Hepatic stellate cell (primary cell): Measurements from ENCODE around the gene TSC22D1.
"Not testable (repeated sequence)": the region's sequence is repeated elsewhere in the genome, so short reads cannot be mapped to it uniquely, and the experiment has no call there.

Experiments used
- DNase-seq: peaks from one replicate; pipeline ENCODE4 v3.0.0; 2011; ENCODE audit warnings: low spot score

The TSC22D1 gene

GRCh38 chr13:44575741-44576350, at the start of gene TSC22D1:
Gene TSC22D1, minus strand, starts transcription at chr13:44576330. Its CDS starts 256 bp downstream, at chr13:44576074.
- DNase-seq: peak; percentile 35

DNA sequence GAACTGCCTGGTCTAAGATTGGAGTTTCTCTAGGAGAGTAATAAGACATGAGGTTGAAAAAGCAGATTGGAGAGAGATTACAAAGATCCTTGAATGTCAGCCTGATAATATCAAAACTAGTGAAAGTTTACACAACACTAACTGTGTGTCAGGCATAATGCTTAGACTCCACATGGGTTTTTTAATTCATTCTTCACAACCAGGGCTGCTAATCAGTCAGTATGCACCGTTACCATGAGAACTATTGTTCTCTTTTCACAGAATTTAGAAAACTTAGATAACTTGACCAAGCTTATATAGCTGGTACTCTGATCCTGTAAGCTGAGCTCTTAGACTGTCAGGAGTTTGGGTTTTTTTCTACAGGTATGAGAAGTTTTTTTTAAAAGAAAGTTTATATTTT, 46.6 kb upstream of the TSC22D1 start:
- no peak for DNase-seq

GRCh38 chr13:44622261-44622660, 46.1 kb upstream of the TSC22D1 start:
- DNase-seq: no peak

GRCh38 chr13:44620057-44620456, 43.9 kb upstream of the TSC22D1 start:
- DNase-seq: no peak

DNA sequence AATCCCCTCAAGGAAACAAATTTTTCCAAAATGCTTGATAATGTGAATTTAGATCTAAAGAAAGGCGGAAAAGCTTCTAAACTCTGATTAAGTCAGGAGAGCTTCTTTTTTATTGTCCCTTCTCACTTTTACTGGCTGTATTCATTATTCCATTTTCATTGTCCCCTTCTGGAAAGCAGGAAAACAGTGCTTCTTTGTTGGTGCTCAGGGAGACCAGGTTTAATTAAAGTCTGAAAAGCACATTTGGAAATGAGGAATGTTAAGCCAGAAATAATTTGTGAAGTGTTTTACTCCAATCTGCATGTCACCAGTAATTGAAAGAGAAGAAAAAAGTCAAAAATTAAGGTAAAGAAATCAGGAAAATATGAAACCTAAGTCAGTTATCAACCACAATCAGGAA, 43.5 kb upstream of the TSC22D1 start:
- no peak for DNase-seq

DNA sequence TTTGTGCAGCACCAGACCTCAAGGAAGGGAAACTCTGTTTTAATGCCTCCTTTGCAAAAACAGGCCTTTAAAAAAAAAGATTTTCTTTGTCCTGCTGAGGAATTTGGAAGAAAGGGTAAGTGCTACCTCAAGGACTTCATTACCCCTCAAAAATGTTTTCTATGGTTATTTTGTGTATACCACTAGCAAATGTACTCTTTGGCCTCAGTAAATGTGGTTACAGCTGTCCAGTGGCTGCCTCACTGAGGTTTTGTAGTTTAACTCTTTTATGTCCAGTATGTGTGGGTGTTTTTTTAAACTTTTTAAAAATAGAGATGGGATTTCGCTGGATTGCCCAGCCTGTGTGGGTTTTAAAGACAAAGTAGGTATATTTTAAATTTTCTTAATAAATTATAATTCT, 42.2 kb upstream of the TSC22D1 start:
- DNase-seq: no peak

DNA sequence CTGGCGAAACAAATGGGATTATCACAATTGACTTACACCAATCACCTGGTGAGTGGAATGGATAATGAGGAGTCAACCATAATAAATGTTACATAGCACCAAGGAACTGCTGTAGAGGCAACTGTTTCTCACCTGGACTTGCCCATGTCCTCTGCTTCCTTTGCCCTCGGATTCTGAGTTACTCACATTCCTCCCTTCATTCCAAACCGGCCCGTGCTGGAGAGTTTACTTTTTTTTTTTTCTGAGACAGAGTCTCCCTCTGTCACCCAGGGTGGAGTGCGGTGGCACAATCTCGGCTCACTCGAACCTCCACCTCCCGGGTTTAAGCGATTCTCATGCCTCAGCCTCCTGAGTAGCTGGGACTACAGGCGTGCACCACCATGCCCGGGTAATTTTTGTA, 41.5 kb upstream of the TSC22D1 start:
- DNase-seq: no peak

DNA sequence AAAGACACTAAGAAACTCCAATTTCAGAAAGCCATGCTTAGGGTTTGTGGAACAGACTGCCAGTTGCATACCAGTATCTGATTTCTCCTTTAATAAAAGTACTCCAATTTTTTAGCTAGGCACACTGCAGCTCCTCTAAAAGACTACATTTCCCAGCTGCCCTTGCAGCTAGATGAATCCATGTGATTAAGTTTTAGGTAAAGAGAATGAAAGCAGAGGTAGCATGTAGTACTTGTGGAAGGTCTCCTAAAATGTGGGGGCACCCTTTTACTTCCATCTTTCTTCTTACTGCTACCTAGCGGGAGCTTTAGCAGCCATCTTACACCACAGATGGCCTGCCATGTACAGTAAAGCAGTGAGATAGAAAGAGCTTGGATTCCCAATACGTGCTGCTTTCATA, 33.0 kb upstream of the TSC22D1 start:
- DNase-seq: no peak

DNA sequence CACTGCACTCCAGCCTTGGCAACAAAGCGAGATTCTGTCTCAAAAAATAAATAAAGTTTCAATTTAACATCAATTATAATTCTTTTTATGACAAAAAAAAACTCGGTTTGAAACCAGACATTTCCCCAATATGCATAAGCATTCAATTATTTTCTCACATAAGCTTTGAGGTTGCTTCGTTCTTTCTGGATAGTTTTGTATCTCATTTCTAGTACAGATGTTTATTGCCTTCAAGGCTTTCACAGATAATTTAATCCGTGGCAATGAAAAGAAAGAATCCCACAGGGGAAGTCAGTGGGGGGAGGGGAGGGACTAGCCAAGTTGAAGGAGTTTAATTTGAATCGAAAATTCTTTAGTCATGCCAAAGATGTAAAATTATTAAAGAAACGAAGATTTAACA, 29.6 kb upstream of the TSC22D1 start:
- no peak for DNase-seq

DNA sequence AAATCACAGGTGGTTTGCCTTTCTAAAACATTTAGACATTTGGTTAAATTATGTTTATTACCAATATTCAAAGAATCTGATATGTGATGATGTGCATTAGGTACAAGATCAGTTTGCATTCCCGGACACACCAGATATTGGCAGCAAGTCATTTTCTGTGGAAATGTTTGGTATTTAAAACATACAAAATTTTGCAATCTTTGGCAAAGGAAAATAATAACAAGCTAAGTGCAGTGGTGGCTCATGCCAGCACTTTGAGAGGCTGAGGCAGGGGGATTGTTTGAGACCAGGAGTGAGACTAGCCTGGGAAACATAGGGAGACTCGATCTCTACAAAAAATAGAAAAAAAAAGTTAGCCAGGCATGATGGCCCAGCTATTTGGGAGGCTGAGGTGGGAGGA, 29.1 kb upstream of the TSC22D1 start:
- DNase-seq: no peak

GRCh38 chr13:44601586-44601985, 25.5 kb upstream of the TSC22D1 start:
- no peak for DNase-seq

GRCh38 chr13:44593861-44594592, 17.9 kb upstream of the TSC22D1 start:
- DNase-seq: not testable (repeated sequence)

DNA sequence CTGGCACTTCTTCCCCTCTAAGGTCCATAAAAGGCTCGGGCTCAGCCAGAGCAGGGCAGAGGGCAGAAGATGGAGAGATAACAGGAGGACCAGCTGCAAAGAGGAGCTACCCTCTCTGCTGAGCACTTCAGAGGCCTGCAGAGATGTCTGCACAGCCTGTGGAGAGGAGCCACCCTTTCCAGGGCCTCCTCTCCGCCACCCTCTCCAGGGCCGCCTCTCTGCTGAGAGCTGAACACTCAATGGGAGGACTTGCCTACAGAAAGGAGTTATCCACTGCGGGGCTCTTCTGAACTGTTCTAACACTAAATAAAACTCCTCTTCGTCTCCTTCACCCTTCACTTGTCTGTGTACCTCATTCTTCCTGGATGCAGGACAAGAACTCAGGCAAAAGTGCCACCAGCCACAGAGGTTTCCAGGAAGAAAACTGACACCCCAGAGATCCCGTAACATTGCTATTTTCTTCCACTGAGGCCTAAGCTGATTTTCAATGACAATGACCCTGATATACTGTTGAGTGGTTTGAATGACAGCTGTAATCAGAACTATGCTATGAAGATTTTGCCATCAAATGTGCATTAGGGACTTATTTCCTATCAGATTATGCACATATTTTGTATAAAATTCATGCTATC, 16.2 kb upstream of the TSC22D1 start:
- no peak for DNase-seq

- DNase-seq: no peak
These were observed 15.2 kb upstream of the TSC22D1 start for GRCh38 chr13:44591316-44591715.

- DNase-seq: no peak
These were observed 7.0 kb upstream of the TSC22D1 start for GRCh38 chr13:44583137-44583536.

- no peak for DNase-seq
These were observed 1.9 kb upstream of the TSC22D1 start for GRCh38 chr13:44578067-44578400.

GRCh38 chr13:44577236-44578066, 1.3 kb upstream of the TSC22D1 start:
- DNase-seq: peak; percentile 92

- DNase-seq: peak; percentile 34
These were observed 463 bp upstream of the TSC22D1 start for GRCh38 chr13:44576351-44577235.

DNA sequence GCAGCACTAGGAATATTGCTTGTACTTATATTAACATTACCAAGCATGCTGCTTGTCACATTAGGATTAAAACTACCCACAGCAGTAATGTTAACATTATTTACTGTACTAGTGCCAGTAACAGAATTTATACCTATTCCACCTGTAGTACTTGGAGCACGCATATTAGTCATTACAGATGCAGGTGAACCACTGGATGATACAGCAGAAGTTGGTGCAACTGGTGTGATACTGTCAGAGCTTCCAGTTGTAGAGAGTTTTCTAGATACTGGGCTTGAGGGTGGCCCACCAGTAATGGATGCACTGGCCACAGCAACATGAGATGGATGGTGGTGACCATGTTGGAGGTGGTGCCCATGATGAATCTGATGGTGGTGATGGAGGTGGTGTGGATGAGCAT, 1.1 kb downstream of the TSC22D1 start:
- no peak for DNase-seq

DNA sequence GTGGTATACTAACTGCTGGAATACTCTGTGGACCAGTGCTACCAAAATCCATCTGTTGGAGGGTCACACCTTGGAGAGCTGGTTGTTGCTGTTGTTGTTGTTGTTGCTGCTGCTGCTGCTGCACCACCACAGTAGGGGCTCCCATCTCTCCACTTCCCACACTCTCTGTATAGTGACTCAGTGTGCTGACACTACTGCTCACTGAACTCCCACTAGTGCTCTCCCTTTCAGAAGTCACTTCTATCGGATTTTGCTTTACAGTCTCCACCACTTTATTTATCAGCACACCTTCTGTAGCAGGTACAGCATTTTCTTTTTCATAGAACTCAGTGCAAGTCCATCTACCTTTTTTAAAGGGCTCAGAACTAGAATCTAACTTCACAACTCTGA, 1.7 kb downstream of the TSC22D1 start:
- no peak for DNase-seq

GRCh38 chr13:44573790-44574465, 2.2 kb downstream of the TSC22D1 start:
- peak; percentile 40 for DNase-seq
